Activated CD4-positive, alpha-beta T cell treated with anti-CD3 and anti-CD28 coated beads for 36 hours (primary cell): ENCODE results near the gene ITPRID1. TPM values are rescaled to one million over a fixed set of nuclear protein-coding genes. Genes with fewer than 3 reads are reported as not detected.

Experiments used
- ATAC-seq: fragments of 200-7000 bp; cut with Tn5 transposase; one replicate; pipeline ENCODE4 v1.10.0; 2021; ENCODE audit warnings: mild to moderate bottlenecking, moderate library complexity
- CTCF ChIA-PET: fragments of 350-600 bp; sonication (Branson Sonifier 250); formaldehyde crosslinking; loops from one replicate; lab custom pipeline; 2021; ENCODE audit warnings: antibody characterized with exemption; lab: Charles Lee
- POLR2A ChIA-PET: fragments of 350-600 bp; sonication (Branson Sonifier 250); formaldehyde crosslinking; loops from one replicate; lab custom pipeline; 2021; ENCODE audit warnings: antibody characterized with exemption, inconsistent platforms; lab: Charles Lee
- DNase-seq: peaks from one replicate; pipeline ENCODE4 v3.0.0-alpha.2; 2020
- H3K27ac Mint-ChIP-seq: one replicate; pipeline ENCODE4 v1.8.0; 2021; ENCODE audit warnings: mixed read lengths
- H3K27me3 Mint-ChIP-seq: one replicate; pipeline ENCODE4 v1.8.0; 2021; ENCODE audit warnings: mixed read lengths
- H3K36me3 Mint-ChIP-seq: one replicate; pipeline ENCODE4 v1.8.0; 2021; ENCODE audit warnings: low read depth, mixed read lengths
- H3K4me1 Mint-ChIP-seq: one replicate; pipeline ENCODE4 v1.8.0; 2021; ENCODE audit warnings: mixed read lengths
- H3K4me3 Mint-ChIP-seq: one replicate; pipeline ENCODE4 v1.8.0; 2021; ENCODE audit warnings: mild to moderate bottlenecking, moderate library complexity, mixed read lengths
- H3K9me3 Mint-ChIP-seq: one replicate; pipeline ENCODE4 v1.8.0; 2021; ENCODE audit warnings: low read depth, mixed read lengths
- intact Hi-C, 2 experiments: fragments of 100-400 bp; cut with DNase I in 1 of 2; cut with micrococcal nuclease in 1 of 2; formaldehyde crosslinking; loops; one replicate each; pipeline versions ENCODE4 v1.14.2 to v1.15.1; 2022 to 2024; cut with DNase I, micrococcal nuclease
- total RNA-seq, 2 experiments: library from RNA; stranded (reverse); gene quantifications; one replicate each; pipeline ENCODE4 v1.2.3, GENCODE V29; 2021

ITPRID1 gene
- total RNA-seq, 2 experiments from 2014 or later, result not detected

- Mint-ChIP-seq H3K9me3 (no peaks in the 10 kb centered on the region), H3K27ac (no peak overlapping the region), H3K36me3 (no peaks in the 10 kb centered on the region), H3K27me3 (peaks cover 1% of the 10 kb centered on the region), H3K4me3 (no peak overlapping the region), H3K4me1 (no peaks in the 10 kb centered on the region)
- intact Hi-C loops, result no loop called here
- no peak for ATAC-seq
- ChIA-PET POLR2A (no interaction called here), CTCF (no interaction called here)
- DNase-seq, result no peak
Measured at GRCh38 chr7:31640381-31640780, 126.5 kb downstream of the ITPRID1 start.

GRCh38 chr7:31642681-31643115 is 128.8 kb downstream of the ITPRID1 start:
- H3K9me3 Mint-ChIP-seq, result no peaks in the 10 kb centered on the region
- POLR2A ChIA-PET, result no interaction called here
- H3K4me1 Mint-ChIP-seq, result no peaks in the 10 kb centered on the region
- no peak overlapping the region for H3K4me3 Mint-ChIP-seq
- no peaks in the 10 kb centered on the region for H3K36me3 Mint-ChIP-seq
- H3K27ac Mint-ChIP-seq, result no peak overlapping the region
- CTCF ChIA-PET, result no interaction called here
- intact Hi-C loops, result no loop called here
- DNase-seq, result no peak
- ATAC-seq, result no peak
- H3K27me3 Mint-ChIP-seq, result peaks cover 1% of the 10 kb centered on the region

- ChIA-PET CTCF (no interaction called here), POLR2A (no interaction called here)
- peaks cover 1% of the 10 kb centered on the region for H3K27me3 Mint-ChIP-seq
- DNase-seq, result no peak
- no peaks in the 10 kb centered on the region for H3K4me1 Mint-ChIP-seq
- no peak for ATAC-seq
- H3K27ac Mint-ChIP-seq, result no peak overlapping the region
- H3K4me3 Mint-ChIP-seq, result no peak overlapping the region
- intact Hi-C loops, result no loop called here
- no peaks in the 10 kb centered on the region for H3K9me3 Mint-ChIP-seq
- no peaks in the 10 kb centered on the region for H3K36me3 Mint-ChIP-seq
Measured at GRCh38 chr7:31646942-31647341, 133.1 kb downstream of the ITPRID1 start.

- Mint-ChIP-seq H3K27ac (no peak overlapping the region), H3K36me3 (no peaks in the 10 kb centered on the region), H3K27me3 (peaks cover under 1% of the 10 kb centered on the region), H3K4me1 (no peaks in the 10 kb centered on the region), H3K9me3 (no peaks in the 10 kb centered on the region), H3K4me3 (no peak overlapping the region)
- DNase-seq, result no peak
- ATAC-seq, result no peak
- CTCF ChIA-PET, result no interaction called here
- intact Hi-C loops, result no loop called here
- POLR2A ChIA-PET, result no interaction called here
Measured at GRCh38 chr7:31647511-31647910, 133.6 kb downstream of the ITPRID1 start.

GRCh38 chr7:31648288-31648687 is 134.4 kb downstream of the ITPRID1 start:
- POLR2A ChIA-PET, result no interaction called here
- H3K36me3 Mint-ChIP-seq, result no peaks in the 10 kb centered on the region
- DNase-seq (no peak), ATAC-seq (no peak)
- H3K4me1 Mint-ChIP-seq, result no peaks in the 10 kb centered on the region
- no peak overlapping the region for H3K4me3 Mint-ChIP-seq
- intact Hi-C loops, result no loop called here
- no peak overlapping the region for H3K27ac Mint-ChIP-seq
- H3K27me3 Mint-ChIP-seq, result no peaks in the 10 kb centered on the region
- H3K9me3 Mint-ChIP-seq, result no peaks in the 10 kb centered on the region
- CTCF ChIA-PET, result no interaction called here

- no peak overlapping the region for H3K4me3 Mint-ChIP-seq
- intact Hi-C loops, result no loop called here
Measured at GRCh38 chr7:31648880-31649279, 135.0 kb downstream of the ITPRID1 start.

GRCh38 chr7:31651234-31652062 is 137.6 kb downstream of the ITPRID1 start:
- H3K27ac Mint-ChIP-seq, result no peak overlapping the region
- H3K9me3 Mint-ChIP-seq, result no peaks in the 10 kb centered on the region
- no peaks in the 10 kb centered on the region for H3K27me3 Mint-ChIP-seq
- H3K4me3 Mint-ChIP-seq, result no peak overlapping the region
- ATAC-seq (no peak), DNase-seq (no peak)
- no peaks in the 10 kb centered on the region for H3K36me3 Mint-ChIP-seq
- POLR2A ChIA-PET, result no interaction called here
- H3K4me1 Mint-ChIP-seq, result no peaks in the 10 kb centered on the region
- CTCF ChIA-PET, result no interaction called here
- intact Hi-C loops, result no loop called here

More at GRCh38 chr7:31648880-31649279, 135.0 kb downstream of the ITPRID1 start:
- ChIA-PET CTCF (interaction anchor here (0.6 kb wide), 1 partner anchor 8 kb away, joined by 3 read pairs; no protein-coding TSS in a partner anchor), POLR2A (no interaction called here)
- Mint-ChIP-seq H3K27me3 (no peaks in the 10 kb centered on the region), H3K27ac (no peak overlapping the region), H3K9me3 (no peaks in the 10 kb centered on the region), H3K36me3 (no peaks in the 10 kb centered on the region), H3K4me1 (no peaks in the 10 kb centered on the region)
- ATAC-seq, result no peak
- no peak for DNase-seq

GRCh38 chr7:31652063-31652326 is 138.1 kb downstream of the ITPRID1 start:
- no peak for ATAC-seq

GRCh38 chr7:31663072-31663471 is 149.2 kb downstream of the ITPRID1 start:
- DNase-seq, result no peak
- H3K36me3 Mint-ChIP-seq, result no peaks in the 10 kb centered on the region

More at GRCh38 chr7:31652063-31652326, 138.1 kb downstream of the ITPRID1 start:
- no peak overlapping the region for H3K4me3 Mint-ChIP-seq
- no peaks in the 10 kb centered on the region for H3K9me3 Mint-ChIP-seq
- no peak for DNase-seq
- intact Hi-C loops, result no loop called here
- no peaks in the 10 kb centered on the region for H3K4me1 Mint-ChIP-seq
- H3K36me3 Mint-ChIP-seq, result no peaks in the 10 kb centered on the region
- no peaks in the 10 kb centered on the region for H3K27me3 Mint-ChIP-seq
- POLR2A ChIA-PET, result no interaction called here
- no peak overlapping the region for H3K27ac Mint-ChIP-seq
- CTCF ChIA-PET, result no interaction called here

GRCh38 chr7:31664890-31665289 is 151.0 kb downstream of the ITPRID1 start:
- Mint-ChIP-seq H3K4me1 (no peaks in the 10 kb centered on the region), H3K36me3 (no peaks in the 10 kb centered on the region), H3K9me3 (peaks cover 3% of the 10 kb centered on the region), H3K4me3 (no peak overlapping the region), H3K27me3 (no peaks in the 10 kb centered on the region), H3K27ac (no peak overlapping the region)
- CTCF ChIA-PET, result no interaction called here
- intact Hi-C loops, result no loop called here
- ATAC-seq, result no peak
- no peak for DNase-seq
- POLR2A ChIA-PET, result no interaction called here

More at GRCh38 chr7:31663072-31663471, 149.2 kb downstream of the ITPRID1 start:
- ChIA-PET CTCF (interaction anchor here (1.1 kb wide), 1 partner anchor 529 kb away, joined by 4 read pairs; no protein-coding TSS in a partner anchor), POLR2A (interaction anchor here (0.5 kb wide), 1 partner anchor 1707 kb away, joined by 3 read pairs; no protein-coding TSS in a partner anchor)
- Mint-ChIP-seq H3K27me3 (no peaks in the 10 kb centered on the region), H3K4me3 (no peak overlapping the region), H3K4me1 (no peaks in the 10 kb centered on the region), H3K9me3 (peaks cover 3% of the 10 kb centered on the region), H3K27ac (no peak overlapping the region)
- intact Hi-C loops, result no loop called here
- ATAC-seq, result no peak

GRCh38 chr7:31665546-31665945 is 151.7 kb downstream of the ITPRID1 start:
- CTCF ChIA-PET, result interaction anchor here (1.0 kb wide), 1 partner anchor 32 kb away, joined by 3 read pairs; no protein-coding TSS in a partner anchor

GRCh38 chr7:31669461-31669860 is 155.6 kb downstream of the ITPRID1 start:
- H3K27ac Mint-ChIP-seq, result no peak overlapping the region

More at GRCh38 chr7:31665546-31665945, 151.7 kb downstream of the ITPRID1 start:
- H3K27ac Mint-ChIP-seq, result no peak overlapping the region
- DNase-seq, result no peak
- no peaks in the 10 kb centered on the region for H3K4me1 Mint-ChIP-seq
- no peaks in the 10 kb centered on the region for H3K36me3 Mint-ChIP-seq
- POLR2A ChIA-PET, result no interaction called here
- H3K9me3 Mint-ChIP-seq, result peaks cover 3% of the 10 kb centered on the region
- intact Hi-C loops, result no loop called here
- H3K27me3 Mint-ChIP-seq, result no peaks in the 10 kb centered on the region
- H3K4me3 Mint-ChIP-seq, result no peak overlapping the region
- ATAC-seq, result no peak

More at GRCh38 chr7:31669461-31669860, 155.6 kb downstream of the ITPRID1 start:
- ChIA-PET POLR2A (no interaction called here), CTCF (no interaction called here)
- DNase-seq (no peak), ATAC-seq (no peak)
- H3K27me3 Mint-ChIP-seq, result no peaks in the 10 kb centered on the region
- no peaks in the 10 kb centered on the region for H3K36me3 Mint-ChIP-seq
- intact Hi-C loops, result no loop called here
- no peaks in the 10 kb centered on the region for H3K9me3 Mint-ChIP-seq
- no peak overlapping the region for H3K4me3 Mint-ChIP-seq
- no peaks in the 10 kb centered on the region for H3K4me1 Mint-ChIP-seq
